Mammary epithelial cell (primary cell): ENCODE results near the gene GNAT2.

Experiments
- CTCF ChIP-seq, 2 donors: IDR thresholded peaks in 1 of 2; conservative IDR thresholded peaks in 1 of 2; 2 replicates each; pipeline ENCODE4 v1.5.1; 2011 to 2012; ENCODE audit warnings: inconsistent platforms in 2 of 2, low read length in 2 of 2, mild to moderate bottlenecking in 2 of 2, control low read depth in 1 of 2, low read depth in 1 of 2; ENCODE audit not compliant: insufficient read depth in 1 of 2; ENCODE audit errors: extremely low read depth in 1 of 2
- EZH2 ChIP-seq: IDR thresholded peaks from 2 replicates; pipeline ENCODE4 v1.6.1; 2012; ENCODE audit warnings: low read length, inconsistent platforms, borderline replicate concordance

GRCh38 chr1:109652402-109652801 lies 33.0 kb upstream of the GNAT2 start:
- no peak for TF ChIP-seq CTCF (conservative IDR thresholded peaks at IDR 0.05 in 1 of 2, IDR thresholded peaks at IDR 0.05 in 1 of 2; ENCODE audit: extremely low read depth in 1 of 2, insufficient read depth in 1 of 2, low read depth in 1 of 2, low read length in 2 of 2)
- no peak for TF ChIP-seq EZH2
